Measurements from ENCODE around the gene NAA38. TPM values are rescaled to one million over a fixed set of nuclear protein-coding genes. Genes with fewer than 3 reads are reported as not detected.

The NAA38 gene
- total and polyA plus RNA-seq, 8 donors = 20.1 to 87.2 (median 28.0) TPM

DNA sequence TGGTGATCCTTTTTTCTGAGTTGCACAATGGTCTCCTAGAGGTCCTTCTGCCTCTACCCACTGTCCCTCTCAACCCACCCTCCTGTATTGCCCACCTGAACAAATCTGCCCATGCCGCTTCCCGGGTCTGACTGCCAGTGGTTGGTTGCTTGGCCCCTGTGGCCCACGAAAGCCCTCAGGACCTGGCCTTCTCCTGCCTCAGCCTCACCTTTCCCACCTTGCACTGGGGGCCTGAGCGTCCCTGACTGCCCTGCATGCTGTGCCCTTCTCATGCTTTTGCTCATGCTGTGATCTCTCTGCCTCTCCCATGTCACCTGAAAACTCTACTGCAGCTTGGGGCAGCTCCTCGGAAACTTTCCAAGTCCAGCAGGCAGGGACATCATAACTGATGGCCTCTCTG lies 37.1 kb downstream of the NAA38 start:
- TF ChIP-seq, protein P1, sequence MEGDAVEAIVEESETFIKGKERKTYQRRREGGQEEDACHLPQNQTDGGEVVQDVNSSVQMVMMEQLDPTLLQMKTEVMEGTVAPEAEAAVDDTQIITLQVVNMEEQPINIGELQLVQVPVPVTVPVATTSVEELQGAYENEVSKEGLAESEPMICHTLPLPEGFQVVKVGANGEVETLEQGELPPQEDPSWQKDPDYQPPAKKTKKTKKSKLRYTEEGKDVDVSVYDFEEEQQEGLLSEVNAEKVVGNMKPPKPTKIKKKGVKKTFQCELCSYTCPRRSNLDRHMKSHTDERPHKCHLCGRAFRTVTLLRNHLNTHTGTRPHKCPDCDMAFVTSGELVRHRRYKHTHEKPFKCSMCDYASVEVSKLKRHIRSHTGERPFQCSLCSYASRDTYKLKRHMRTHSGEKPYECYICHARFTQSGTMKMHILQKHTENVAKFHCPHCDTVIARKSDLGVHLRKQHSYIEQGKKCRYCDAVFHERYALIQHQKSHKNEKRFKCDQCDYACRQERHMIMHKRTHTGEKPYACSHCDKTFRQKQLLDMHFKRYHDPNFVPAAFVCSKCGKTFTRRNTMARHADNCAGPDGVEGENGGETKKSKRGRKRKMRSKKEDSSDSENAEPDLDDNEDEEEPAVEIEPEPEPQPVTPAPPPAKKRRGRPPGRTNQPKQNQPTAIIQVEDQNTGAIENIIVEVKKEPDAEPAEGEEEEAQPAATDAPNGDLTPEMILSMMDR (IDR thresholded peaks at IDR 0.05) = no peak
- intact Hi-C loops (cut with DNase I) = no loop called here
- peaks cover 0 to under 1% (median 0%) of the 10 kb centered on the region in 3 donors for H3K4me1 ChIP-seq
- DNase-seq = no peak
- H3K9me3 ChIP-seq = no peaks in the 10 kb centered on the region
- no peak overlapping the region for H3K27ac ChIP-seq
- FAIRE-seq = no peak
- no peak for ATAC-seq
- no peaks in the 10 kb centered on the region for H3K36me3 ChIP-seq
- 63 to 80% methylated on average over 5 of the region's 5 CpGs for WGBS, 2 donors
- H3K27me3 ChIP-seq = no peaks in the 10 kb centered on the region
- no peak overlapping the region for H3K4me3 ChIP-seq

DNA sequence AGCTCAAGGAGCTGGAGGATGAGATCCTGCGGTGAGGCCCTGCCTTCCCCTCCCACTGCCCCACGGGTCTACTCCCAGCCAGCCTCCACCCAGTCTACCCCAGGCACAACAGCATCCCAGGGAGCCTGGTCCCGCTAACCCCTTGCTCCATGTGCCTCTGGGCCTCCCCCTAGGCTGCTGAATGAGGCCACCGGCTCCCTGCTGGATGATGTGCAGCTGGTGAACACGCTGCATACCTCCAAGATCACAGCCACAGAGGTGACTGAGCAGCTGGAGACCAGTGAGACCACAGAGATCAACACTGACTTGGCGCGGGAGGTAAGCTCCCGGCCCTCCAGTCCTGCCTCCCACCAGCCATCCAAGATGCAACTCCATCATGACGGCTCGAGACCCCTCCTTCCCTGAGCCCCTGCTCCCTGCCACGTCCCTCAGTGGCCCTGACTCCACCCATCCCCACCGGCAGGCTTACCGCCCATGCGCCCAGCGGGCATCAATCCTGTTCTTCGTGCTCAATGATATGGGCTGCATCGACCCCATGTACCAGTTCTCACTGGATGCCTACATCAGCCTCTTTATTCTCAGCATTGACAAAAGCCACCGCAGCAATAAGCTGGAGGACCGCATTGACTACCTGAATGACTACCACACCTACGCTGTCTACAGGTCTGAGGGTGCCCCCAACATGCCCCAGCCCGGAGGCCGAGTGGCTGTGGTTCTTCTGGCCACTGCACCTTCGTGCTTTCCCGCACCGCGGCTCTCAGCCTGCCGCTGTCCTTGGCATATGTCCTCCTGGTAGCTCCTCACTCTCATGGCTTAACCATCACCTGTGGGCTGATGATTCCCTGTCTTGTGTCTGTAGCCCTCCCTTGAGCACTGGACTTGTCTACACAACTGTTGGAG lies 38.4 kb downstream of the NAA38 start:
- FAIRE-seq (no peak), ATAC-seq (no peak), DNase-seq (no peak)
- Histone ChIP-seq H3K27me3 (no peaks in the 10 kb centered on the region), H3K4me3 (no peak overlapping the region), H3K4me1 (no peaks in the 10 kb centered on the region), H3K9me3 (no peaks in the 10 kb centered on the region), H3K36me3 (no peaks in the 10 kb centered on the region), H3K27ac (no peak overlapping the region)
- TF ChIP-seq, protein P1 (IDR thresholded peaks at IDR 0.05) = no peak
- intact Hi-C loops (cut with DNase I) = no loop called here
- 82 to 92% methylated on average over 25 to 27 of the region's 27 CpGs for WGBS, 2 donors

DNA sequence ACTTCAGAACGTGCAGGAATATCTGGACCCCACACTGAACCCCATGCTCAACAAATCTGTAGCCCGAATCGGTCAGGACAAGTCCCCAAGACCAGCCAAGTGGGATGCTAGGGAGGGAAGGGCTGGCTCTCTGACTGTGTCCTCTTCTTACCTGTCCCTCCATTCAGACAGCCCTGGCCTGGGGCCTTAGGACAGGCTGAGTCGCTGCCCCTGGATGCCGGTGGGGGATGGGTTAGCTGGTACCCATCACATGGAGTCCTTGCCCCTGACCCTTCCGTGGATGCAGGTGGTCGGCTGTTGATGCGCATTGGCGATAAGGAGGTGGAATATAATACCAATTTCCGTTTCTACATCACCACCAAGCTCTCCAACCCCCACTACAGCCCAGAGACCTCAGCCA lies 39.3 kb downstream of the NAA38 start:
- H3K36me3 ChIP-seq = no peaks in the 10 kb centered on the region
- no peak for FAIRE-seq
- DNase-seq = no peak

DNA sequence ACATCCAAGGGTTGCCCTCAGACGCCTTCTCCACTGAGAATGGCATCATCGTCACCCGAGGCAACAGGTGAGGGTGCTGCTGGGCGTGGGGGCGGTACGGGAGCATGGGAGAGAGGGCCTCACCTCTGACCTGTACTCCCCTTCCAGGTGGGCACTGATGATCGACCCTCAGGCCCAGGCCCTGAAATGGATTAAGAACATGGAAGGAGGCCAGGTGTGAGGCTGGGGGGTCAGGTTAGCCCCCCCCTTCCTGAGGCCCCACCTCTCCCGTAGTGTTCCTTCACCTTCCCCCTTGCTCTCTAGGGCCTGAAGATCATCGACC lies 39.8 kb downstream of the NAA38 start:
- ATAC-seq = no peak
- no peaks in the 10 kb centered on the region for H3K27me3 ChIP-seq
- H3K4me1 ChIP-seq = no peaks in the 10 kb centered on the region
- H3K36me3 ChIP-seq = no peaks in the 10 kb centered on the region
- H3K9me3 ChIP-seq = no peaks in the 10 kb centered on the region
- DNase-seq = no peak
- 80 to 84% methylated on average over 9 of the region's 9 CpGs for WGBS, 2 donors
- H3K27ac ChIP-seq = no peak overlapping the region
- intact Hi-C loops (cut with DNase I) = no loop called here
- H3K4me3 ChIP-seq = no peak overlapping the region
- FAIRE-seq = no peak
- TF ChIP-seq, protein P1 (IDR thresholded peaks at IDR 0.05) = no peak

More for the DNA sequence above, 39.3 kb downstream of the NAA38 start:
- no peak for ATAC-seq
- intact Hi-C loops (cut with DNase I) = no loop called here
- H3K27ac ChIP-seq = no peak overlapping the region
- no peaks in the 10 kb centered on the region for H3K4me1 ChIP-seq
- TF ChIP-seq, protein P1 (IDR thresholded peaks at IDR 0.05) = no peak
- no peak overlapping the region for H3K4me3 ChIP-seq
- no peaks in the 10 kb centered on the region for H3K9me3 ChIP-seq
- H3K27me3 ChIP-seq = no peaks in the 10 kb centered on the region
- WGBS, 2 donors = 74 to 82% methylated on average over 10 of the region's 10 CpGs

Measured in pancreas (tissue), 10 donors.